OCI-LY3 (cell line): ENCODE results near the gene SLC35D2.

ENCODE experiments used
- EZH2phosphoT487 ChIP-seq: fragments of 200-600 bp; shearing (Covaris generic); IDR thresholded peaks from 2 replicates; pipeline ENCODE4 v1.6.1; 2018; ENCODE audit warnings: antibody characterized with exemption, mixed run types, low read depth
- TF ChIP-seq, protein P1 (sequence below): fragments of 200-600, 300-600 bp; sonication (generic); IDR thresholded peaks from 2 replicates; pipeline ENCODE4 v1.5.1; 2014; ENCODE audit warnings: antibody characterized with exemption, low read length, low read depth

DNA sequence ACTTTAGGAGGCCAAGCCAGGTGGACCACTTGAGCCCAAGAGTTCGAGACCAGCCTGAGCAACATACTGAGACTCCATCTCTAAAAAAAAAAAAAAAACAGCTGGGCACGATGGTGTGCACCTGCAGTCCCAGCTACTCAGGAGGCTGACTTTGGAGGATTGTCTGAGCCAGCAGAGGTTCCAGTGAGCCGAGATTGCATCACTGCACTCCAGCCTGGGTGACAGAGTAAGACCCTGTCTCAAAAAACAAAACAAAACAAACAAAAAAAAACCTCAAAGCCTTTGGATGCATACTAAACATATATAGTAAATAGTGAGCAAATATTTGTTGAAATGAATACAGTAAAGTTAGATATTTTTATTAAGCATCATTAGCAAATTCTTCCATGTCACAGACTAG, 5.3 kb downstream of the SLC35D2 start:
- TF ChIP-seq, protein P1, sequence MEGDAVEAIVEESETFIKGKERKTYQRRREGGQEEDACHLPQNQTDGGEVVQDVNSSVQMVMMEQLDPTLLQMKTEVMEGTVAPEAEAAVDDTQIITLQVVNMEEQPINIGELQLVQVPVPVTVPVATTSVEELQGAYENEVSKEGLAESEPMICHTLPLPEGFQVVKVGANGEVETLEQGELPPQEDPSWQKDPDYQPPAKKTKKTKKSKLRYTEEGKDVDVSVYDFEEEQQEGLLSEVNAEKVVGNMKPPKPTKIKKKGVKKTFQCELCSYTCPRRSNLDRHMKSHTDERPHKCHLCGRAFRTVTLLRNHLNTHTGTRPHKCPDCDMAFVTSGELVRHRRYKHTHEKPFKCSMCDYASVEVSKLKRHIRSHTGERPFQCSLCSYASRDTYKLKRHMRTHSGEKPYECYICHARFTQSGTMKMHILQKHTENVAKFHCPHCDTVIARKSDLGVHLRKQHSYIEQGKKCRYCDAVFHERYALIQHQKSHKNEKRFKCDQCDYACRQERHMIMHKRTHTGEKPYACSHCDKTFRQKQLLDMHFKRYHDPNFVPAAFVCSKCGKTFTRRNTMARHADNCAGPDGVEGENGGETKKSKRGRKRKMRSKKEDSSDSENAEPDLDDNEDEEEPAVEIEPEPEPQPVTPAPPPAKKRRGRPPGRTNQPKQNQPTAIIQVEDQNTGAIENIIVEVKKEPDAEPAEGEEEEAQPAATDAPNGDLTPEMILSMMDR: no peak
- TF ChIP-seq EZH2phosphoT487: no peak
